Activated T-cell treated with anti-CD3 and anti-CD28 coated beads, Interleukin-2, amount 50 U/mL, for 1 hour (primary cell): ENCODE measurements around the gene SLC20A1.
"Not testable (repeated sequence)": the region's sequence is repeated elsewhere in the genome, so short reads cannot be mapped to it uniquely, and the experiment has no call there.

Experiments
- DNase-seq: peaks from one replicate; pipeline ENCODE4 v3.0.0-alpha.2; 2020

The SLC20A1 gene

GRCh38 chr2:112645310-112646101 lies at the start of gene SLC20A1:
Gene SLC20A1 (plus strand): TSS chr2:112645939. CDS start chr2:112646829, 890 bp downstream.
- DNase-seq, result peak; percentile 99

GRCh38 chr2:112597537-112598322 lies 48.0 kb upstream of the SLC20A1 start:
- DNase-seq, result no peak

GRCh38 chr2:112600634-112601033 lies 45.1 kb upstream of the SLC20A1 start:
- DNase-seq, result no peak

GRCh38 chr2:112601754-112602153 lies 44.0 kb upstream of the SLC20A1 start:
- no peak for DNase-seq

DNA sequence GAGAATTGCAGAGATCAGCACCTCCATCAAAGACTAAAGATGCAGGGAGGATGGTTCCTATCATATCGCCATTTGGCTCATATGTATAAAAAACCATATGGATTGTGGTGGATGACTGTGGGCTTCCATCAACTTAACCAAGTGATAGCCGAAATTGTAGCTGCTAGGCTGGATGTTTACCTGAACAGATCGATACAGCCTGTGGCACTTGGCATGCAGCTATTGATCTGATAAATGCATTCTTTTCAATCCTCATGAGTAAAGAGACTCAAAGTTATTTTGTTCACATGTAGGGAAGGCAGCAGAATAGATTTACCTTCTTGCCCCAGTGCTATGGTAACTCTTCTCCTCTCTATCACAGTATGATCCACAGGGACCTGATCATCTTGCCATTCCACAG lies 42.8 kb upstream of the SLC20A1 start:
- no peak for DNase-seq

DNA sequence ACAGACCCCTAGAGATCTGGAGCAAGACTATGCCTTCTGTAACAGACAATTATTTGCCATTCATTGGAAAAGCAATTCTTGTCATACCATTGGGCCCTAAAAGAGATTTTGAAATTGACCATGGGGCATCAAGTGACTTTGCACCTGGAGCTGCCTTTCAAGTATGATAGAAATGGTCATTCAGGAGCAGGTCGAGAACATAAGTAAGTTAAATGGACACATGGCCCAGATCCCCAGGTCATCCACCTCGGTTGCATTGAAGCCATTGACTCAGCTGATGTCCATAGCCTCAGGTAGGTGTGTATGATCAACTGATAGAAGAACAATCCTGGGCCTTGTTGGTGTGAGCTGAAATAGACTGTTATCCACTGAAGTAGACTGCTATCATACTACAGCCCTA lies 42.0 kb upstream of the SLC20A1 start:
- no peak for DNase-seq

DNA sequence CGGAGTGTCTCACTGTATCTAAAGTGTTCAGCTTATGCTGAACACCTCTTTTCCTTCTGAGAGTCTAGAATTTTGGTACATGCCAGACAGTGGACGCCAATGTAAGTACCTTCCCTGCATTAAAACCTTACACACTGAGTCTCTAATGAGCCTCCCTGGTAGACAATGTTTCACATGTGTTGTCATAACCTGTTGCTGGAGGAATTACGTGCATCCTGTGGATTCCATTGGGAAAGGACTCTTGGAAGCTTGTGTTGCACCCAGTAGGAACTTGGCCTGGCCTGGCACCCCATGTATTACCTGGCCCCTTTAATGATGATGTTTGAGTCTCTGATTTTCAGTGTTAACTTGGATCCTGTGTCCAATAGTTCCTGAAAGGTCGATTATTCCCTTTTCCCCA lies 40.8 kb upstream of the SLC20A1 start:
- DNase-seq, result no peak

DNA sequence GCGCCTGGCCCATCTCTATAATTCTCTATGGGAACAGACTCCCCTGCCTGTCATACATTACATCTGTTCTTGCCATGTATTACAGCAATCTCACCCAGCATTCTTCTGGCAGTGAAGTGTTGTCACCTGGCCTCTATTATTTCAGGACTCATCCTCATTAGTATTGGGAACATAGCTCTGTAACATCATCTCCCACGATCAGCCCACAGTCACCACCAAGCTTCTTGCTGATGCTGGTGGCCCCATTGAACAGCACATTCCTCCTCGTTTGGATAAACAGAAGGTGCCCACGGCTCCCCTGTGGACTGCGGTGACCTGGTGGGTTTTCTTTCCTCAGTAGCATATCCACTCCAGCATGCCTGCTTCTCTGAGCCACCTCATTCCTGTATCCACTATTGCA lies 39.8 kb upstream of the SLC20A1 start:
- DNase-seq, result no peak

GRCh38 chr2:112606547-112606946 lies 39.2 kb upstream of the SLC20A1 start:
- no peak for DNase-seq

DNA sequence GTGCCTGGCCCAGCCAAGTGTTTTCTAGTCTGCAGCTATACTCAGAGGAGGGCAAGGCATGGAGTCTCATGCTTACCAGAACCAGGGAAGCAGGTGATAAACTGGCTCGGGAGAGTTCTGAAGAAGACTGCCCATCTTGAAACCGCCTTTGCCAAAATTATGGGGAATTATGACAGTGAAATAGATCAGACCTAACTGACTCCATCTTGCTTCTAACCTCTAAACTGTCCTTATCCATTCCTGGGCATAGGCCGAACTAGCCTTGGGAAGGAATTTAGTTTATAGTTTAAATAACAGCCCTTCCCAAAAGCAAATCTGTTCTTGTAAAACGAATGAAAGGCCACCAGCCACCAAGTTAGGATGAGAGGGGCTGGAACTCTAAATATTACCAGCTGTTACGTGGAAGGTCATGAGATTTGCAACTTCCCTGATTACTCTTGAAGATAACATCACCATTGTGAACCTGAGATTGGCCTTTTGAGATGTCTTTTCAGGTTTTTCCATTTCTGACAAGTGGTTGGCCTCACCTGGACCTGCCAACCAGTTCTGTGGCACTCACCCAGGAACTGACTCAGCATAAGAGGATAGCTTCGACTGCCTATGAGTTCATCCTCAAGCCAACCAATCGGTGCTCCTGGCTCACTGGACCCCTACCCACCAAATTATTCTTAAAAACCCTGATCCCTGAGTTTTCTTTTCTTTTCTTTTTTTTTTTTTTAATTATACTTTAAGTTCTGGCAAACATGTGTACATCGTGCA lies 37.9 kb upstream of the SLC20A1 start:
- DNase-seq, result no peak

DNA sequence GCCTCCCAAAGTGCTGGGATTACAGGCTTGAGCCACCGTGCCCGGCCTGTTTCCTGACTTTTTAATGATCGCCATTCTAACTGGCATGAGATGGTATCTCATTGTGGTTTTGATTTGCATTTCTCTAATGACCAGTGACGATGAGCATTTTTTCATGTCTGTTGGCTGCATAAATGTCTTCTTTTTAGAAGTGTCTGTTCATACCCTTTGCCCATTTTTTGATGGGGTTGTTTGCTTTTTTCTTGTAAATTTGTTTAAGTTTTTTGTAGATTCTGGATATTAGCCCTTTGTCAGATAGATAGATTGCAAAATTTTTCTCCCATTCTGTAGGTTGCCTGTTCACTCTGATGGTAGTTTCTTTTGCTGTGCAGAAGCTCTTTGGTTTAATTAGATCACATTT lies 36.4 kb upstream of the SLC20A1 start:
- DNase-seq, result not testable (repeated sequence)

DNA sequence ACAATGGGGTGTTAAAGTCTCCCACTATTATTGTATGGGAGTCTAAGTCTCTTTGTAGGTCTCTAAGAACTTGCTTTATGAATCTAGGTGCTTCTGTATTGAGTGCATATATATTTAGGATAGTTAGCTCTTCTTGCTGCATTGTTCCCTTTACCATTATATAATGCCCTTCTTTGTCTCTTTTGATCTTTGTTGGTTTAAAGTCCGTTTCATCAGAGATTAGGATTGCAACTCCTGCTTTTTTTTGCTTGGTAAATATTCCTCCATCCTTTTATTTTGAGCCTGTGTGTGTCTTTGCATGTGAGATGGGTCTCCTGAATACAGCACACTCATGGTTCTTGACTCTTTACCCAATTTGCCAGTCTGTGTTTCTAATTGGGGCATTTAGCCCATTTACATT lies 33.5 kb upstream of the SLC20A1 start:
- DNase-seq, result not testable (repeated sequence)

DNA sequence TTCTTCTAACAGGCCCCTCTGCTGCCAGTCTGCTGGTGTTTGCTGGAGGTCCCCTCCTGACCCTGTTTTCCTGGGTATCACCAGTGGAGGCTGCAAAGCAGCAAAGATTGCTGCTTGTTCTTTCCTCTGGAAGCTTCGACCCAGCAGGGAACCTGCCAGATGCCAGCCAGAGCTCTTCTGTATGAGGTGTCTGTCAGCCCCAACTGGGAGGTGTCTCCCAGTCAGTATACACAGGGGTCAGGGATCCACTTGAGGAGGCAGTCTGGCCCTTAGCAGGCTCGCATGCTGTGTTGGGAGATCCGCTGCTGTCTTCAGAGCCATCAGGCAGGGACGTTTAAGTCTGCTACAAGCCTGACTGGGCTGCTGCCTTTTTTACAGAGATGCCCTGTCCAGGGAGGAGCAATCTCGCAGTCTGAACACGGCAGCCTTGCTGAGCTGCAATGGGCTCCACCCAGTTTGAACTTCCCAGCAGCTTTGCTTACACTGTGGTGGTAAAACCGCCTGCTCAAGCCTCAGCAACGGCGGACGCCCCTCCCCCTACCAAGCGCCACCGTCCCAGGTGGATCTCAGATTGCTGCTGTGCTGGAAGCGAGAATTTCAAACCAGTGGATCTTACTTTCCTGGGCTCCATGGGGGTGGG lies 31.4 kb upstream of the SLC20A1 start:
- no peak for DNase-seq

GRCh38 chr2:112615051-112615450 lies 30.7 kb upstream of the SLC20A1 start:
- no peak for DNase-seq

DNA sequence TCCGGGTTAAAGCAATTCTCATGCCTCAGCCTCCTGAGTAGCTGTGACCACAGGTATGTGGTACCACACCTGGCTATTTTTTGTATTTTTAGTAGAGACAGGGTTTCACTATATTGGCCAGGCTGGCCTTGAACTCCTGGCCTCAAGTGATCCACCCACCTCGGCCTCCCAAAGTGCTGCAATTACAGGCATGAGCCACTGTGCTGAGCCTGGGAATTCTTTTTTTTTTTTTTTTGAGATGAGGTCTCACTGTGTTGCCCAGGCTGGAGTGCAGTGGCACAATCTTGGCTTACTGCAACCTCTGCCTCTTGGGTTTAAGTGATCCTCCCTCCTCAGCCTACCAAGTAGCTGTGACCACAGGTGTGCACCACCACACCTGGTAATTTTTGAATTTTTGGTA lies 29.9 kb upstream of the SLC20A1 start:
- DNase-seq, result not testable (repeated sequence)

DNA sequence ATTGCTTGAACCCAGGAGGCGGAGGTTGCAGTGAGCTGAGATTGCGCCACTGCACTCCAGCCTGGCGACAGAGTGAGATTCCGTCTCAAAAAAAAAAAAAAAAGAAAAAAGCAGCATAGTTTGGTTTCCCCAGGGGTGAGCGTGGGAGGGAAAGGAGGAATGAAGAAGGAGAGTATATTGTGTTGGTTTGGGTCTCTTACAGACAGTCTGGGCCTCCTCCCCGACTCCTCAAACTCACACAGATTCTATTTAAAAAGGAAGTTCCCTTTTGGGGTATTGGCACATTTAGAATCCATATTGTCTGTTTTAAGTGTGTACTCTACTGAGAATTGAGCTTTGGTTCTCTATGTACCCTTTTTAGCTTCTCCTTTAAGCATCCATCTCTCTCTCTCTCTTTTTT lies 27.4 kb upstream of the SLC20A1 start:
- no peak for DNase-seq

DNA sequence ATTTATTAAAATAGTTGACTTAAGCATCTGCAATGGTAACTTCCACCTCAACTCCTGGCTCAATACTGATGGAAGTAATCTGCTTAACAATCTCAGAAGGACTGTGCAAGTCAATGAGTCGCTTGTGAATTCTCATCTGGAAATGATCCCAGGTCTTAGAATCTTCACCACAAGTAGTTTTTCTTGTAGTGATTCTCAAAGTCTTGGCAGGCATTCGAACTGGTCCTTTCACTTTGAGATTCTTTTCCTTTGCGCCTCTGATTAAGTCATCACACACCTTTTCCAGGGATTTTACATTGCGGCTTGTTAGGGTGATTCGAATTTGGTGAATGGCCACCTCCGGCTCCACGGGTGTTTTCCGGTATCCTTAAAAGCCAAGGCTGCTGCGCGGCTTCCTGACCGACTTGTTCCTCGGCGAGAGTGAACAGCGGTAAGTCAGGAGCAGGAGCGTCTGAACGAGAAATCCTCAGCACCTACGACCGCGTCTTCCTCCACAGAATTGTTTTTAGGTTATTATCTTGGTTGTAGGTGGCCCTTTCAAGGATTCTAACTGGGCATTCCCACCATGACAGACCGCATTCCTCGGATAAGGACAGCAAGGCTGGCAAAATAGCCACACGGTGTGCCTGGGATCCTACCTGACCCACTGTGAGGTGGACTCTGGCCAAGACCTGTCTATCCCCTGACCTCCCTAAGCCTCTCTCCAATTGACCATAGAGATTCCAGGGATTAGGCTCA lies 23.8 kb upstream of the SLC20A1 start:
- no peak for DNase-seq

DNA sequence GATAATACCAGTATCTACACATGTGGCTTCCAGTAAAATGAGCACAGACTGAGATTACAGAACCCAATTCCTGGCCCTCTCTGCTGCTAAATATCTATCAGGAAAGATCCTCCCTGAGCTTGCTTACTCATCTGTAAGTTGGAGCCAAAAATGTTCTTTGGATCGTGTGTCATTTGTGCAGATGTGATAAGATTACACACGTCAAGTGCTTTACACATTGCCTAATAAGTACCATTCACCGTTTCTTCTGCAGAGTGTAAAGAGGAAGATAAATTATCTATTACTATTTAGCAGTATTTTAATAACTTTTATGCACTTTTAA lies 23.2 kb upstream of the SLC20A1 start:
- DNase-seq, result no peak

DNA sequence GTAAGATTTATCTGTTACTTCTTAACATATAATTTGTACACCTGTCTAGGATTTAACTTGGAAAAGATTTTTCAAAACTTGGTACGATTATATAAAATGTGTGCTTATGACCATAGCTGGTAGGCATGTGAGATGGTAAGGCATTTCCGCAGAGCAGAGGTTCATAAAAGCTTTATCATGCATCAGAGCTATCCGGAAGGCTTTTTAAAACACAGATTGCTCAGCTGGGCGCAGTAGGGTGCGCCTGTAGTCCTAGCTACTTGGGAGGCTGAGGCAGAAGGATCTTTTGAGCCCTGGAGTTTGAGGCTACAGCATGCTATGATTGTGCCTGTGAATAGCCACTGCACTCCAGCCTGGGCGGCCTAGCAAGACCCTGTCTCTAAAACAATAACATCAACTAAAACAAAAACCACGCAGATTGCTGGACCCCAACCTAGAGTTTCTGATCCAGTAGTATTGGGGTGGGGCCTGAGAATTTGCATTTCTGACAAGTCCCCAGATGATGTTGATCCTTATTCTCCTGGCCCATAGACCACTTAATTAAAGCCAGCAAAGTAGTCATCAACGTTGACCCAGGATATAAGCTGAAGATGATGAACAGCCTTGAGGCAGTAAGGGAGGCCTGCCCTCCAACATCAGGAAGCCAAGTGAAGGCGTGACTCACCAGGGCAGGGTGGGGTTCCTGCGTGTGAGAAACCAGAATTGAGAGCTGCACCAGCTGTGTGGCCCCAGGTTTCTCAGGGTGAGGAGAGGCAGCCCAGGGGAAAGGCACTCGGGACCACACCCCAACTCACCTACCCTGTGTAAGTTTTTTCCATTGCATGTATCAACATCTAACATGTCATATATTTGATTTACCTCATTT lies 21.6 kb upstream of the SLC20A1 start:
- DNase-seq, result peak; percentile 74

GRCh38 chr2:112625474-112626114 lies 20.1 kb upstream of the SLC20A1 start:
- DNase-seq, result no peak

- peak; percentile 76 for DNase-seq
Measured at GRCh38 chr2:112626604-112627059, 19.1 kb upstream of the SLC20A1 start.
